Calu3 (cell line): Measurements from ENCODE around the gene SORBS1. TPM values are rescaled to one million over a fixed set of nuclear protein-coding genes. Genes with fewer than 3 reads are reported as not detected.

Experiments used
- BruUV-seq: library from RNA; stranded (reverse); fragments of 400-500 nt; replicated peaks from 2 replicates; lab custom pipeline; 2021; lab: Mats Ljungman, UMichigan
- CTCF ChIA-PET: fragments of 300-600 bp; sonication (Branson Sonifier 250); formaldehyde crosslinking; loops from one replicate; lab custom pipeline; 2022; ENCODE audit warnings: antibody characterized with exemption; lab: Charles Lee
- DNase-seq: peaks from one replicate; pipeline ENCODE4 v3.0.0; 2022
- H3K27ac Mint-ChIP-seq: one replicate; pipeline ENCODE4 v1.8.0; 2022; ENCODE audit warnings: mixed read lengths; ENCODE audit not compliant: unreplicated experiment
- H3K27me3 Mint-ChIP-seq: one replicate; pipeline ENCODE4 v1.8.0; 2022; ENCODE audit warnings: mixed read lengths; ENCODE audit not compliant: unreplicated experiment
- H3K36me3 Mint-ChIP-seq: one replicate; pipeline ENCODE4 v1.8.0; 2022; ENCODE audit warnings: mild to moderate bottlenecking, moderate library complexity, mixed read lengths; ENCODE audit not compliant: insufficient read depth, unreplicated experiment
- H3K4me1 Mint-ChIP-seq: one replicate; pipeline ENCODE4 v1.8.0; 2022; ENCODE audit warnings: mild to moderate bottlenecking, low read depth, mixed read lengths; ENCODE audit not compliant: unreplicated experiment
- H3K4me3 Mint-ChIP-seq: one replicate; pipeline ENCODE4 v1.8.0; 2022; ENCODE audit warnings: mild to moderate bottlenecking, low read depth, moderate library complexity, mixed read lengths; ENCODE audit not compliant: unreplicated experiment
- H3K9me3 Mint-ChIP-seq: one replicate; pipeline ENCODE4 v1.8.0; 2022; ENCODE audit warnings: low read depth, mixed read lengths; ENCODE audit not compliant: unreplicated experiment
- intact Hi-C: fragments of 100-400 bp; cut with micrococcal nuclease; formaldehyde crosslinking; loops from one replicate; pipeline ENCODE4 v1.10.0; 2022; ENCODE audit not compliant: unreplicated experiment
- total RNA-seq: library from RNA; stranded (reverse); gene quantifications from 2 replicates; pipeline ENCODE4 v1.2.3, GENCODE V29; 2022
- TF ChIP-seq, protein P1 (sequence below): fragments of 200-600 bp; IDR thresholded peaks from one replicate; pipeline ENCODE4 v1.8.0; 2022; ENCODE audit warnings: antibody characterized with exemption; ENCODE audit not compliant: unreplicated experiment

Gene SORBS1
- total RNA-seq, 1 experiment from 2014 or later, result 2.8 TPM

DNA sequence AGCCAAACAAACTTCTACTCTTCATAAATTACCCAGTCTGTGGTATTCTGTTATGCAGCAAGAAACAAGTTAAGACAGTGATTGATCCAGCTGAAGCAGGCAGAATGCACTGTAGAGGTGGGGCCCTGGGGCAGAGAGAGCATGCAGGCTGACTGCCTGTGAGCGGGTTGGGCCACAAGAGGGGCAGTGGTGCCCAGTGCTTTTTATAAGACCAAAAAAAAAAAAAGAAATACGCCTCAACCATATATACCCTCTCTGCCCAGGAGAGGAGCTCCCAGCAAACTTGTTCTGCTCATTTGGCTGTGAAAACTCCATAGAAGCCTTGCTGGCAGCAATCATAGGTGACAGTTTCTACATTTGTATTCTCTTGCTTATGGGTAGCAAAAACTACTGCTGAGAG lies 104.7 kb downstream of the SORBS1 start:
- DNase-seq, result no peak
- TF ChIP-seq, protein P1, sequence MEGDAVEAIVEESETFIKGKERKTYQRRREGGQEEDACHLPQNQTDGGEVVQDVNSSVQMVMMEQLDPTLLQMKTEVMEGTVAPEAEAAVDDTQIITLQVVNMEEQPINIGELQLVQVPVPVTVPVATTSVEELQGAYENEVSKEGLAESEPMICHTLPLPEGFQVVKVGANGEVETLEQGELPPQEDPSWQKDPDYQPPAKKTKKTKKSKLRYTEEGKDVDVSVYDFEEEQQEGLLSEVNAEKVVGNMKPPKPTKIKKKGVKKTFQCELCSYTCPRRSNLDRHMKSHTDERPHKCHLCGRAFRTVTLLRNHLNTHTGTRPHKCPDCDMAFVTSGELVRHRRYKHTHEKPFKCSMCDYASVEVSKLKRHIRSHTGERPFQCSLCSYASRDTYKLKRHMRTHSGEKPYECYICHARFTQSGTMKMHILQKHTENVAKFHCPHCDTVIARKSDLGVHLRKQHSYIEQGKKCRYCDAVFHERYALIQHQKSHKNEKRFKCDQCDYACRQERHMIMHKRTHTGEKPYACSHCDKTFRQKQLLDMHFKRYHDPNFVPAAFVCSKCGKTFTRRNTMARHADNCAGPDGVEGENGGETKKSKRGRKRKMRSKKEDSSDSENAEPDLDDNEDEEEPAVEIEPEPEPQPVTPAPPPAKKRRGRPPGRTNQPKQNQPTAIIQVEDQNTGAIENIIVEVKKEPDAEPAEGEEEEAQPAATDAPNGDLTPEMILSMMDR, result no peak
- Mint-ChIP-seq H3K4me1 (peaks cover 8% of the 10 kb centered on the region), H3K36me3 (no peaks in the 10 kb centered on the region), H3K9me3 (no peaks in the 10 kb centered on the region), H3K27ac (no peak overlapping the region), H3K4me3 (no peak overlapping the region), H3K27me3 (no peaks in the 10 kb centered on the region)
- intact Hi-C loops, result no loop called here
- BruUV-seq, result no TSS peak
- CTCF ChIA-PET, result no interaction called here

DNA sequence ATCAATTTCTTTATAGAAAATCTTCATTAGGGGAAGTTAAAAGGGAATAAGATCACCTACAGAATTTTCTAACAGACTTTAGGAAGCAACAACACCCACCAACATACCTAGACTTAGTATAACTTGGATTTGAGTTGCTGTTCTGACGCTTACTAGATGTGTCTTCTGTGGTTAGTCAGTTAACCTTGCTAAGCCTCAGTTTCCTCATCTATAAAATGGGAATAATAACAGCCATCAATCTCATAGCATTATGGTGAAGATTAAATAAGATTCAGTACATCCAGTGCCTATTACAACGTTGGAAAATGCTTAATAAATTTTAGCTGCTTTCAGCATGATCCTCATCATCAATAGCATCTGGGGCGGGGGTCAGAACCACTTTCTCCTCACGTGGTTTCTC lies 106.2 kb downstream of the SORBS1 start:
- CTCF ChIA-PET, result no interaction called here
- DNase-seq, result no peak
- H3K4me3 Mint-ChIP-seq, result no peak overlapping the region
- no peaks in the 10 kb centered on the region for H3K36me3 Mint-ChIP-seq
- no peaks in the 10 kb centered on the region for H3K27me3 Mint-ChIP-seq
- BruUV-seq, result no TSS peak
- H3K9me3 Mint-ChIP-seq, result no peaks in the 10 kb centered on the region
- peaks cover 13% of the 10 kb centered on the region for H3K4me1 Mint-ChIP-seq
- TF ChIP-seq, protein P1, result no peak
- H3K27ac Mint-ChIP-seq, result no peak overlapping the region
- intact Hi-C loops, result no loop called here

DNA sequence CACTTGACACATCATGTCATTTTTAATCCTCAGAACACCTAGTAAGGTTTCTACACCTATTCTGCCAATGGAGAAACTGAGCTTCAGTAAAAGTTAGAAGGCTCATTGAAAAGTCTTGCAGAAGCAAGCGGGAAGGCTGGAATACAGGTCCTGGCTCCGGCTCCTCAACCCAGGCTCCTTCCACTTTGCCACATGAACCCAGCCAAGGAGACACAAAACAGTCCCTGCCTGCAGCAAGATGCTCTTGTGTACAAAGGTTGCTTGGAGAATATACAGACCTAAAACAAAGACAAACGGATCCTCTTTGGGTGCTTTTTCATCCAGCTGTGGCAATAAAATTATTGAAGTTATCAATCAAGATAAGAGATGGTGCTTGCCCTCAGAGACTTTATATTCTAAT lies 106.8 kb downstream of the SORBS1 start:
- no peaks in the 10 kb centered on the region for H3K9me3 Mint-ChIP-seq
- TF ChIP-seq, protein P1, result no peak
- CTCF ChIA-PET, result no interaction called here
- intact Hi-C loops, result no loop called here
- H3K27ac Mint-ChIP-seq, result no peak overlapping the region
- no TSS peak for BruUV-seq
- H3K27me3 Mint-ChIP-seq, result no peaks in the 10 kb centered on the region
- H3K36me3 Mint-ChIP-seq, result no peaks in the 10 kb centered on the region
- DNase-seq, result no peak
- peaks cover 13% of the 10 kb centered on the region for H3K4me1 Mint-ChIP-seq
- H3K4me3 Mint-ChIP-seq, result no peak overlapping the region

DNA sequence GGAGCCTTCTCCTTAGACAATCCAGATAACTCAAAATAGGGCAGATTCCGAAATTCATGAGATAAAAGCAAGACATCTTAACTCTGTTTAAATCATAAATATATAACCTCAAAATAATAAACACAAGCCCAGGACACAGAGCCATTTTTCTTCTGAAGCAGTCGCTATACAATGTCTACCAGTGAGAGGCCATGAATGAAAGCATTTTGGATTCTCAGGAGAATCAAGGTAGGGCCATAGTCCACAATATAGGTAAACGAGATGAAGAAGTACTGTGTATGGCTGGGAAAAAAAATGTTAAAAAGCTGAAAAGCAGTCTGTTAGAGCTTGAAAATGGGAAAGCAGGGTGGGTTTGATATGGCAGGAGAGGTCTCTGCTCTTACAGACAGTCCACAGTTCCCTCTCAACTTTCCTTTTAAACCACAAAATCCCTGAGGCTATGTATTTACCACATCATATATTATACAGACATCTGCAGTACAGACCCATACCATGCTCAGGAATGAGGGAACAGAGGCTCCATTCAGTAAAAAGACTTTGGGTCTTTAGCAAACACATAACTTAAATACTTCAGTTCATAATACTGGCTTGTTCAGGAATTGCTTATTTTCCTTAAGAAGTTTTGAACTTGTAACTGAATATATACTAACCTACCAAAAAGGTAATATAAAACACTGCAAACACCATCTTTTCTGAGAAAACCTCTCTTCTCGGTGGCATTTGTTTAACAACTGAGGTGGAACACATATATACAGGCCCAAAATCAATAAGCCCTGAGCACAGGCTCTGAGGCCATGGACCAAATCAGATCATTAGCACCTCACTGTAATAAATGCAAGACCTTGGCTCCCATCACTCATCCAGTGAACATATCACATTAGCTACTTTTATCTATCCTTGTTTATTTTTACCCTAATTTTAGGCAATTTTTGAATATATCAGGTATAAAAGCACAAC lies 109.3 kb downstream of the SORBS1 start:
- Mint-ChIP-seq H3K4me3 (no peak overlapping the region), H3K4me1 (peaks cover 13% of the 10 kb centered on the region), H3K27me3 (no peaks in the 10 kb centered on the region), H3K27ac (no peak overlapping the region), H3K36me3 (no peaks in the 10 kb centered on the region), H3K9me3 (no peaks in the 10 kb centered on the region)
- no TSS peak for BruUV-seq
- TF ChIP-seq, protein P1, result no peak
- CTCF ChIA-PET, result interaction anchor here (0.7 kb wide), 1 partner anchor 21 kb away, joined by 4 read pairs; no protein-coding TSS in a partner anchor
- intact Hi-C loops, result no loop called here
- DNase-seq, result no peak
